ENCODE measurements around the gene SUCO. TPM values are rescaled to one million over a fixed set of nuclear protein-coding genes. Genes with fewer than 3 reads are reported as not detected.

Gene SUCO
- total and polyA plus RNA-seq, 2 donors (not counting 3 experiments of a cell fraction or from before 2014, with no cell fraction given): 5.1 to 27.2 TPM

GRCh38 chr1:172530000-172530399 is 3.0 kb upstream of the SUCO start:
- H3K4me1 ChIP-seq (ENCODE audit: control insufficient read depth, extremely low read depth, insufficient read depth, low read length): peaks cover 14% of the 10 kb centered on the region
- H3K79me2 ChIP-seq (ENCODE audit: control insufficient read depth, insufficient read depth, low read length): peaks cover 17% of the 10 kb centered on the region
- no peaks in the 10 kb centered on the region for H3K9me1 ChIP-seq (replicated peaks; ENCODE audit: control insufficient read depth, extremely low read depth, insufficient read depth, low read length)
- H3K36me3 ChIP-seq (ENCODE audit: control insufficient read depth in 2 of 2, extremely low read depth in 1 of 2, insufficient read depth in 2 of 2, low read length in 2 of 2): no peaks in the 10 kb centered on the region
- no peak for TF ChIP-seq MYC (IDR thresholded peaks at IDR 0.05; ENCODE audit: low read depth, low read length)
- TF ChIP-seq POLR2A (IDR thresholded peaks at IDR 0.05; ENCODE audit: low read depth, low read length): no peak
- no peak for TF ChIP-seq MAX (IDR thresholded peaks at IDR 0.05; ENCODE audit: insufficient read depth, insufficient read length)
- no peak for TF ChIP-seq GATA2 (IDR thresholded peaks at IDR 0.05; ENCODE audit: insufficient read depth, insufficient read length, low read depth, low read length)
- TF ChIP-seq CTCF (IDR thresholded peaks at IDR 0.05; ENCODE audit: extremely low read depth in 1 of 2, insufficient read depth in 1 of 2, low read depth in 1 of 2, low read length in 2 of 2): no peak
- no peak for TF ChIP-seq JUN (IDR thresholded peaks at IDR 0.05; ENCODE audit: borderline replicate concordance, insufficient read depth, insufficient read length, low read depth)
- TF ChIP-seq FOS (IDR thresholded peaks at IDR 0.05; ENCODE audit: borderline replicate concordance, insufficient read depth, low read length): no peak
- no peak for TF ChIP-seq POLR2AphosphoS5 (IDR thresholded peaks at IDR 0.05; ENCODE audit: insufficient read depth, low read depth, low read length)
- no peak for TF ChIP-seq EZH2 (IDR thresholded peaks at IDR 0.05; ENCODE audit: borderline replicate concordance, low read depth, low read length, severe bottlenecking)
- no peak overlapping the region for H2AFZ ChIP-seq (ENCODE audit: low read depth, low read length)
- no peak overlapping the region for H3K9ac ChIP-seq (replicated peaks; ENCODE audit: extremely low read depth, insufficient read depth, low read length)
- DNase-seq (ENCODE audit: low read depth, low spot score): no peak
- no peak overlapping the region for H3K4me3 ChIP-seq (replicated peaks in 1 of 3; ENCODE audit: insufficient read depth in 1 of 3, low read depth in 1 of 3, low read length in 3 of 3)
- H3K27ac ChIP-seq (ENCODE audit: insufficient read depth, low read depth, low read length): no peak overlapping the region
- peaks cover 7 to 17% of the 10 kb centered on the region in 2 experiments for H3K27me3 ChIP-seq (ENCODE audit: control insufficient read depth in 2 of 2, insufficient read depth in 2 of 2, low read length in 2 of 2)
- intact Hi-C loops (cut with micrococcal nuclease) (loop anchor here (5.0 to 10.0 kb wide), 4 partner anchors 77 to 477 kb away; no protein-coding TSS in a partner anchor), dilution Hi-C loops (cut with MboI; ENCODE audit: extremely low pct_ligation_motif_present, low sequenced_read_pairs) (no loop called here)
- H3K9me3 ChIP-seq (replicated peaks; ENCODE audit: control insufficient read depth, insufficient read depth, low read length): no peaks in the 10 kb centered on the region
- H3K4me2 ChIP-seq (ENCODE audit: insufficient read depth, low read length): no peak overlapping the region
- BruUV-seq (replicated peaks): no TSS peak
- H4K20me1 ChIP-seq (replicated peaks; ENCODE audit: control insufficient read depth, extremely low read depth, insufficient read depth, low read length): no peaks in the 10 kb centered on the region
- FAIRE-seq: peak; percentile 59
- ChIA-PET POLR2A (no interaction called here), CTCF (interaction anchor here (0.6 kb wide), 1 partner anchor 527 kb away, joined by 3 read pairs; no protein-coding TSS in a partner anchor)
